GM19240 (cell line): ENCODE results near the gene TMEM239.
"Not testable (repeated sequence)": the region's sequence is repeated elsewhere in the genome, so short reads cannot be mapped to it uniquely, and the experiment has no call there.

Experiments
- DNase-seq: peaks from one replicate; pipeline ENCODE4 v3.0.0; 2011; ENCODE audit warnings: low spot score; ENCODE audit not compliant: insufficient read length

The TMEM239 gene

DNA sequence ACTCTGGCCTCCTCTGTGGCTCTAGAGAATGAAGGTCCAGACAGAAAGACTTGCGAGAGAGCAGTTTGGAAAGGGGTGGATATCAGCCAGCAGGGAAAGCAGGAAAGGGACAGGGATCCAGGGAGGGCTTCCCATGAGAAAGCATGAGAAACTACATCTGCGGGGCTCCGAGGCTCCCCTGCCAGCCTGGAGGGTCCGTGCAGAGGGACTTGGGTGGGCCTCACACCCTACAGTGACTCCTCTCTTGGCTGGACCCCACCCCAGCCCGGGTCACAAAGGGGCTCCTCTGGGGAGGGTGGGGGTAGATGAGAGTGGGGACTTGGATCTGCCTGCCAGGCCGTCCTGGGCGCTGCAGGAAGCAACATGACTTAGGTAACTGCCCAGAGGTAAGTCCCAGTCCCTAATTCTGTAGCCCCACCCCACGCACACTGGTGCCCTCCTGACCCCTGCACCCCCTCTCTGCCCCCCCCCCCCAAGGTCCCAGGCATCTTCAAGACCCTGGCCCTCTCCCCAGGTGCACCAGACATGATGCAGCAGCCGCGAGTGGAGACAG, at the start of gene TMEM239:
TSS of gene TMEM239 (plus strand) at position 335 of the 553 bp plus-strand sequence. CDS start at position 526, 191 bp downstream.
- no peak for DNase-seq

DNA sequence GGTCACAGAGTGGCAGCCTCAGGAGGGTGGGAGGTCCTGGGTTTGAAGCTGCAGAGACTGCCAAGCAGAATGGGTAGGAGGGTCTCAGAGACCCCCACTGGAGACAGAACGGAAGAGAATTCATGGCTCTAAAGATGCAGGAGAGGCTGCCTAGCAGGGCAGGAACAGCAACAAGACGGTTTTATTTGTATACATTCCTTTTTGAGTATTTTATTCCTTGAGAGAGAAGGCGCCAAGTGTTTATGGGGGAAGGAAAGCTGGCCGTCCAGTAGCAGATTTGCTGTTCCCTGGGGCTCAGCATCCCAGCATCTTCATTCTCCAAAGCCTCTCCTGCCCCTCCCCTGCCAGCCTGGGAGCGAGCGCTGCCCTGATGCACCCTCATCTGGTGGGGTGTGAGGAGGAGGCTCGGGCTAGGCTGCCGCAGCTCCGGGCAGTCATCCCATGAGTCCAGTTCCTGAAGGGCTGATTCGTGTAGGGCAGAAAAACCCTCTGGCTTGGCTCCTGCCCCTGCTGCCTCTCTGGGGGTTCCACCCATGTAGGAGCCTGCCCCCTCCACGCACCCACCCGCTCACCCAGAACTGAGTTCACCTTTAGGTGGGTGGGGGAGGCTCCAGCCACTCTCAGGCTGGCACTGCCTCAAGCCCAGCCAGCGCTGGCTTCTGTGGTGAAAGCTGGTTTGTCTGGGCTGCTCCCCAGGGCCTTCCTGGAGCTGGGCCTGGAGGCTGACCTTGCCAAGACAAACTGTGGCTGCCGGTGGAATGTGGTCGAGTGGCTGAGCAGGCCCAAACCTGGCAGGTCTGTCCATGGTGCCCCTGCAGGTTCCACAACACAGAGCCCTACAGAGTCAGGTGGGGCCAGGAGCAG, 48.2 kb upstream of the TMEM239 start:
- DNase-seq, result no peak

GRCh38 chr20:2768632-2769015, 47.5 kb upstream of the TMEM239 start:
- DNase-seq, result no peak

DNA sequence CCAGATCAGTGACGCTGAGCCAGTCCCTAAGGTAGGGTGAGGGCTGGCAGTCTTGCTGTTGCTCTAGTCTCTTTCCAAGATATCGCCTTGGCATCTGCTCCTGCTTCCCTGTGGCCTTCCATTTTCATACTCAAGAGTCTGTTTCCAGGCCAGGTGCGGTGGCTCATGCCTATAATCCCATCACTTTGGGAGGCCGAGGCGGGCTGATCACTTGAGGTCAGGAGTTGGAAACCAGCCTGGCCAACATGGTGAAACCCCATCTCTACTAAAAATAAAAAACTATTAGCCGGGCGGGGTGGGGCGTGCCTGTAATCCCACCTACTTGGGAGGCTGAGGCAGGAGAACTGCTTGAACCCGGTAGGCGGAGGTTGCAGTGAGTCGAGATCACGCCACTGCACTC, 46.1 kb upstream of the TMEM239 start:
- DNase-seq, result not testable (repeated sequence)

- no peak for DNase-seq
Observed at GRCh38 chr20:2771631-2772080, 44.5 kb upstream of the TMEM239 start.

- no peak for DNase-seq
Observed at GRCh38 chr20:2773812-2774211, 42.4 kb upstream of the TMEM239 start.

DNA sequence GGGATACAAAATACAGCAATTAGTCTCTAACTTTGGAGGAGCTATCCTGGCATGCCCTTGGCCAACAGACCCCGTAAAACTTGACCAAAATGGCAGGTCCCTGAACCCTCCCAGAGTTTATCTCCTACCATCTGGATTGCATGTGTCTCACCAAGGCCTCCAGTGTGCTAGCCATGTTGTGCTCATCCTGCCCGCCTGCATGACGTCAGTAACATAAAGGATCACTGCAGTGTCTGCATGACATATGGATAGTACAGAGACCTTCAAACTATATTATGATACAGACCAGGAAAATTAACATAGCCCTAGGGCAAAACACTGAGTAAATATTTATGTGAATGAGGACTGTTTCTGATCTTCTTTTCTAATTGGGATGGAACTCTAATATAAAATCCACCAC, 41.0 kb upstream of the TMEM239 start:
- no peak for DNase-seq

DNA sequence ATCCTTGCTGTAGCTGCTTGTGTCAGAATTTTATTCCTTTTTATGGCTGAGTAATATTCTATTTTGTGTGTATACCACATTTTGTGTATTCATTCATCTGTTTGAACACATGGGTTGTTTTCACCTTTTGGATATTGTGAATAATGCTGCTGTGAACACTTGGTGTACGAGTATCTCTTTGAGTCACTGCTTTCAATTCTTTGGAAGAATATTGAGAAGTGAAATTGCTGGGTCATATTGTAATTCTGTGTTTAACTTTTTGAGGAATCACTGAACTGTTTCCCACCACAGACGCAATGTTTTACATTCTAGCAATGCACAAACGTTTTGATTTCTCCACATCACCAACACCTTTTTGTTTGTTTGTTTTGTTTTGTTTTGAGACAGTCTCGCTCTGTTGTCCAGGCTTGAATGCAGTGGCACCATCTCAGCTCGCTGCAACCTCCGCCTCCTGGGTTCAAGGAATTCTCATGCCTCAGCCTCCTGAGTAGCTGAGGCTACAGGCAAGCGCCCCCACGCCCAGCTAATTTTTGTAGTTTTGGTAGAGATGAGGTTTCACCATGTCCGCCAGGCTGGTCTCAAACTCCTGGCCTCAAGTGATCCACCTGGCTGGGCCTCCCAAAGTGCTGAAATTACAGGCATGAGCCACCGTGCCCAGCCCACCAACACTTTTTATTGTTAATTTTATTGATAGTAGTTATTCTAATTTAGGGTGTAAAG, 37.4 kb upstream of the TMEM239 start:
- no peak for DNase-seq

DNA sequence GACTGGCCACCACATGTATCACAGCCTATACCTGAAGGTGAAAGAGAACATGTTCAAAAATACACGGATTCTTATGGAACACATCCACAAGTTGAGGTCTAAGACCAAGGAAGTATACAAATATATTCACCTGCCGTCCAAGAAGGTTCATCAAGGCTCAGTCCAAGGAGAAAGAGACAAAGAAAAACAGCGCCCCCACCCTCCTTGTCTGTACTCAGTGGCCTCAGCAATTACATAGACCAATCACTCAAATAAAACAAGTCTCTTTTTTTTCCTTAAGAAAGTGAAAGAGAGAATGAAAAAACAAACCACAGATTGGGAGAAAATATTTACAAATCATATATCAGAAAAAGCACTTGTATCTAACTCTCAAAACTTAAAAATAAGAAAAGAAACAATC, 35.2 kb upstream of the TMEM239 start:
- DNase-seq, result no peak

GRCh38 chr20:2783908-2784566, 32.1 kb upstream of the TMEM239 start:
- no peak for DNase-seq

DNA sequence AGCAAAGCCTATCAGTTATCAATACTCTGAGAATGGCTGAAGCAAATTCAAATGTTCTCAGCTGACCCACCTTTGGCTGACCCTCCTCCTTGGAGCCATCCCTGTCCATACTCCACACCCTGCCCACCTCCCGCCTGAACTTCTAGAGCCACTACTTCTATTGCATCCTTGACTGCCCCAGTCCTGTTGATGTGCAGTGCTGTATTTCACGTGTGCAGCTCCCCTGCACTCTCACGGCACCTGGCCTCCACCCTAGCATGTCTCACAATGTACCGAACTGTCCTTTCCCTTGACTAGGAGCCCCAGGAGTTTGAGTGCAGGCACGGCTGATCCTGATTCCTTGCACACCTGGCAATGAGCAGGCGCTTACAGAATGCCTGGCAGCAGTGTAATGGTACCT, 22.7 kb upstream of the TMEM239 start:
- DNase-seq, result no peak

GRCh38 chr20:2794202-2794748, 21.9 kb upstream of the TMEM239 start:
- no peak for DNase-seq

DNA sequence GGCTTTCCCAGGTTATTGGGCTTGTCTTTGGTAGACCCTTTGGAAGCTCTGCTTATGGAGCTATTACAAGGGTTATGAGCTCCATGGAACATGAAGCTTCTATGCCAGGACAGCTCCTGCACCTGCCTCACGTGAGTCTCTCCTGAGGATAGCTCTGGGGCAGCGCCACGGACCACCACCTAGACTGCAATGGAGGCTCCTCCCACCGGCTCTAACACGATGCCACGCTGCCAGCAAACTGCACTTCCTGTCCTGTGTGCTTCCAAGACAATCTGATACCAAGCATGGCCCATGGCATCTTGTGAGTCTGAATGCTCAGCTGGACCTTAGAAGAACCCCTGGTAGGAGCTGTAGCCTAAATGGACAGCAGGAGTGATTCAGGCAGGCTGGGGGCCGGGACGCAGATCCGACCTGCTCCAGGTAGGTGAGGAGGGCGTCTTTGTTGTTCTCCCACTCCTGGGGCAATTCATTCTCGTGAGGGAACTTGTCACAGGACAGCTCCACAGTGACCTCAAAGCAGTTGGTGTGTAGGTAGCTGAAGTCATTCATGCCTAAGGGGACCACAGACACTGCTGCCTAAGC, 21.2 kb upstream of the TMEM239 start:
- no peak for DNase-seq

DNA sequence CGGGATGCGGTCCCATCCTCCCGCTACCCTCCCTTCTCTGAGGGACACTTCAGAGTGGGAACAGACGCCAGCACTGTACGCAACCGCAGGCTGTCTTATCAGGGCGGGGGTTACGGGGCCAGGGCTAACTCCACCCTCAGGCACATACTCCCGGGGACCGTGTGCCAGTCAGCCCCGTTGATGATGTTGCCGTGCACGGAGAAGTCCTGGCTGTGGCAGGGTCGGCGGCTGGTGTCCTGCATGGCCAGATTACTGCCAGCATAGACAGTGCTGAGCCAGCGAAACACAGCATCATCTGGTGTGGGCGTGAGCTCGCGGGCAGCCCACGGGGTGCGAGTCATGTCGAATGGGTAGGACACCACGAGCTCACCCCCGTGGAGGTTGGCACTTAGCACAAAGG, 20.7 kb upstream of the TMEM239 start:
- DNase-seq, result no peak

DNA sequence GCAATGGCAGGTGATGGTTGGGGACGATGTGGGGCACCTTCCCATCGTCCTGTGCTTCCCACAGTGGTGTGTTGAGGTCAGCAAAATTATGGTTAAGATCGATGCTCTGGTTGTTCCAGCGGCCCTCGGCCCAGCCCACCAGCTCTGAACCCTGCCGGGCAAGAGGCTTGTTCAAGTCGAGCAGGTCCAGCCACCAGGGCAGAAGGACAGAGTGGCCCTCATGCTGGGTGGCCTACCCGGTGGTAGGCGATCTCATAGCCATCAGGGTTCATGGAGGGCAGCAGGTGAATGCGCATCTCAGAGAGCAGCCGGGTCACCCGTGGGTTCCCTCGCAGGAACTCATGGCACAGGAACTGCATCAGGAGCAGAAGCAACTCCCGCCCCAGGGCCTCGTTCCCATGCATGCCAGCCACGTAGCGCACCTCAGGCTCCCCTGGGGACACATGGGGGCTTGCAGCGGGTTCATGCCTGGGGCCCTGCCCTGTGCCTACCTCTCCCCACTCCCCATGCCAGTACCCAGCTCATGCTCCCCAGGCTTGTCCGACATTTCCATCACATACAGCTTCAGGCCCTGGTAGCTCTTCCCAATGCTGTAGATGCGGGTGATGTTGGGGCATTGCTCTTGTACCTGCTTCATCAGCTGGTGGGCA, 20.0 kb upstream of the TMEM239 start:
- no peak for DNase-seq

GRCh38 chr20:2797136-2797983, 18.8 kb upstream of the TMEM239 start:
- no peak for DNase-seq

GRCh38 chr20:2798095-2798805, 17.9 kb upstream of the TMEM239 start:
- no peak for DNase-seq

DNA sequence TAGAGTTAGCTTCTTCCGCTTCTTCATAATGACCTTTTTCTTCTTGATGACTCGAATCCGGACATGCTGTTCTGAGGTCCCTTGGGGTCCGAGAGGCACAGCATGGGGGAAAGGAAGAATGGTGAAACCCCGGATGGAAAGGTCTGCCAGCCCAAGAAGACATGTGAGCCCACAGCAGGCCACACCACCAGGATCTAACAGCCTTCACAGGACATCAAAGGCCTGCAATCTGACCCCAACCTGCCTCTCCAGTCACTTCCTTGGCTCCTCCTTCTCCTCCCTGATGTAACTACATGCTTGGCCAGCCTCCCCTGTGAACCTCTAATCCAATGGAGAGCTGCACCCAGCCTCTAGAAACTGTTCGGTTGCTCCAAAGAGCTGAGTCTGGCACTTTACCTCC, 17.4 kb upstream of the TMEM239 start:
- DNase-seq, result no peak

DNA sequence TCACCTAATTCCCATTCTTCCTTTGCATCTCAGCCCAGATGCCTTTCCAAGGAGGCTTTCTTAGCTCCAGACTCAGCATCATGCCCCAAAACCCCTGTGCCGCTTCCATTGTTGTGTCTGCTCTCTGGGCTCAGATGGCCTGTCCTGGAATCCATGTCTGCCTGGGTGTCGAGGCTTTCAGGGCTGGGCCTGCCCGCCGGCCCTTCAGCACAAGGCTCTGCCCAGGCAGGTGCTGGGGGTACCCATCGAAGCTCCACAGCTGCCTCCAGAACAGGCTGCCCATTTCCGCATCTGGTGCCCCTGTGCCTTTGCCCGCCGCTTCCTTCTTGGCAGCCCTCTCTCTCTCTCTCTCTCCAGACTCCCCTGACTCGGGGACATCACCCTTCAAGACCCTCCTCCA, 16.9 kb upstream of the TMEM239 start:
- DNase-seq, result no peak
